Liver (tissue), 3 donors: Measurements from ENCODE around the gene PLA2R1.

Experiments used
- EGR1 ChIP-seq, 2 donors: IDR thresholded peaks; 2 replicates each; pipeline ENCODE4 v1.6.1; 2016 to 2018; ENCODE audit warnings: antibody characterized with exemption in 2 of 2, low read depth in 2 of 2
- GABPA ChIP-seq, 2 donors: IDR thresholded peaks in 1 of 2; conservative IDR thresholded peaks in 1 of 2; 2 replicates each; pipeline ENCODE4 v1.6.1; 2016; ENCODE audit warnings: antibody characterized with exemption in 2 of 2, mild to moderate bottlenecking in 1 of 2, moderate library complexity in 1 of 2
- TAF1 ChIP-seq: conservative IDR thresholded peaks from 2 replicates; pipeline ENCODE4 v1.6.1; 2016; ENCODE audit warnings: antibody characterized with exemption, mild to moderate bottlenecking
- TF ChIP-seq, protein P1 (sequence below): fragments of 150-350 bp; IDR thresholded peaks from 2 replicates; pipeline ENCODE4 v1.5.1; 2017; ENCODE audit warnings: improper control_type of control experiment, low read depth, low read length; ENCODE audit not compliant: missing input control
- donor health status: healthy.
- donor health status: healthy.

DNA sequence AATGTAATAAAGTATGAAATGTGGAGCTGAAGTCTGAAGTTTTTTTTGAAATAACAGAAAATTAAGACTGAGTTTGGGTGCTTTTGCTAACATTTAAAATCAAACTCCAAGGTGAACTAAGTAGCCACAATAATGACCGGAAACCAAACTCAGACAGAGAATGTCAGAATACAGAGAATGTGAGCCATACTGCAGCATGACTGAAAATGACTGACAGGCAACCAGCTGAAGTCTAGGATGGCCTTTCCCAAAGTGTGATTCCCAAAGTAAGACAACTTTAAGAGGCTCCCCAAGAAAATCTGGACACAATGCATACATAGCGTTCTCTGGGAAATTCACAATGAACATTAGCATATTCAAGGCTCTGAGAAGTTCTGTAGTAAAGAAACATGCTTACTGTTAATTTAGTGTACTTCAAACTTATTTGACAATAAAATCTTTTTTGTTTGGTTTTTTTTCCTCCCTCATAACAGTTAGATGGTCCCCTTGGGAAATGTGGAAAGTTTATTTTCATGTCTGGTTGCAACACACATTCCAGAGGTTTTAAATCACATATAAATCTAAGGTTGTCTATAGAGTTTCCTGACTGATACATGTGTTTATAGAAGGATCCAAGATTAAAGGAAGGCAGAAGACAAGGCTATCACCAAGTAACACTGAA is 28.6 kb downstream of the PLA2R1 start:
- TF ChIP-seq, protein P1, sequence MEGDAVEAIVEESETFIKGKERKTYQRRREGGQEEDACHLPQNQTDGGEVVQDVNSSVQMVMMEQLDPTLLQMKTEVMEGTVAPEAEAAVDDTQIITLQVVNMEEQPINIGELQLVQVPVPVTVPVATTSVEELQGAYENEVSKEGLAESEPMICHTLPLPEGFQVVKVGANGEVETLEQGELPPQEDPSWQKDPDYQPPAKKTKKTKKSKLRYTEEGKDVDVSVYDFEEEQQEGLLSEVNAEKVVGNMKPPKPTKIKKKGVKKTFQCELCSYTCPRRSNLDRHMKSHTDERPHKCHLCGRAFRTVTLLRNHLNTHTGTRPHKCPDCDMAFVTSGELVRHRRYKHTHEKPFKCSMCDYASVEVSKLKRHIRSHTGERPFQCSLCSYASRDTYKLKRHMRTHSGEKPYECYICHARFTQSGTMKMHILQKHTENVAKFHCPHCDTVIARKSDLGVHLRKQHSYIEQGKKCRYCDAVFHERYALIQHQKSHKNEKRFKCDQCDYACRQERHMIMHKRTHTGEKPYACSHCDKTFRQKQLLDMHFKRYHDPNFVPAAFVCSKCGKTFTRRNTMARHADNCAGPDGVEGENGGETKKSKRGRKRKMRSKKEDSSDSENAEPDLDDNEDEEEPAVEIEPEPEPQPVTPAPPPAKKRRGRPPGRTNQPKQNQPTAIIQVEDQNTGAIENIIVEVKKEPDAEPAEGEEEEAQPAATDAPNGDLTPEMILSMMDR: no peak
- TF ChIP-seq GABPA (IDR thresholded peaks at IDR 0.05 in 1 of 2, conservative IDR thresholded peaks at IDR 0.05 in 1 of 2): no peak
- no peak for TF ChIP-seq EGR1 (IDR thresholded peaks at IDR 0.05; ENCODE audit: low read depth in 2 of 2)
- no peak for TF ChIP-seq TAF1
